Activated CD8-positive, alpha-beta memory T cell treated with anti-CD3 and anti-CD28 coated beads, Interleukin-2, amount 50 U/mL, for 48 hours (primary cell): ENCODE data around the gene ZNF652.
"Not testable (repeated sequence)": the region's sequence is repeated elsewhere in the genome, so short reads cannot be mapped to it uniquely, and the experiment has no call there.

Source experiments
- DNase-seq: peaks from one replicate; pipeline ENCODE4 v3.0.0-alpha.2; 2020

The ZNF652 gene

DNA sequence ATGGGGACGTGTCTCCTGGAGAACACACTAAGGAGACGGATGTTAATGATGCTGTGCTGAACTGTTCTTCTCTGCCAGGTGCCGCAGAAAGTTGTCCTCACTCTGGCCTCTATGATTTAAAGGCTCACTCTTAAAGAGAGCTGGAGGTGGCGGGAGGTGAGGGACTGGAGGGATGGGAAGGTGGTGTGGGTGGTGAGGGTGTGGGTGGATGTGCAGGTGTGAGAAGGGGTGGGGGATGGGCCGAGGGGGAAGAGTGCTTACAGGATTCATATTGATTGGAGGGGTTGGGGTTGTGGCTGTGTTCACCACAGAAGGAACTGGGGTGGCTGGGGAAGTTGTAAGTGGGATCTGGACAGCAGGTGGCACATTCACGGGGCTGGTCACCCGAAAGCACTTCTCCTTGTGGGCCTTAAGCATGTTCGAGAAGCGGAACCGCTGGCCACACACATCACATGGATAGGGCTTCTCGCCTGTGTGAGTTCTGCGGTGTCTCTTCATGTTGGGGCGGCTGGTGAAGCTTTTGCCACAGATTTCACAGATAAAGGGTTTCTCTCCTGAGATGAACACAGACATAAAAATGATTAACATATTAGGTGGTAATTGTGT lies 63.6 kb downstream of the ZNF652 start:
- DNase-seq = no peak

DNA sequence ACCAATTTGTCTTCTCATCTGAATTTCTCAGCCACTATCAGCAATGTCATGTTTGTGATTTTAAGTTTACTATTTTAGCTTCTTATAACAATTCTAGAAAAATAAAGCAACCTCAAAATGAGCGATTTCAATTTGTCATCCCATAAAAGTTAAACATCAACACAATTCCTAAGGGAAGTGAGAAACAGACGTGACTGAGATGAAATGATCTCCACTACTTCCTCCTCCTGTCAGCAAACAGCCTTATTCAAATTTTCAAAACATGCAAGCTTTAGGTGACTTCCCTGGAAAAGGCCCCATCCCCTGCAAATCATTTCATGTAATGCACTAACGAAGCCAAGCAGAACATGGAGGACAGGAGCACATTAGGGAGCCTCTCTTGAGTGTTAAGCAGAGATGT lies 64.9 kb downstream of the ZNF652 start:
- no peak for DNase-seq

DNA sequence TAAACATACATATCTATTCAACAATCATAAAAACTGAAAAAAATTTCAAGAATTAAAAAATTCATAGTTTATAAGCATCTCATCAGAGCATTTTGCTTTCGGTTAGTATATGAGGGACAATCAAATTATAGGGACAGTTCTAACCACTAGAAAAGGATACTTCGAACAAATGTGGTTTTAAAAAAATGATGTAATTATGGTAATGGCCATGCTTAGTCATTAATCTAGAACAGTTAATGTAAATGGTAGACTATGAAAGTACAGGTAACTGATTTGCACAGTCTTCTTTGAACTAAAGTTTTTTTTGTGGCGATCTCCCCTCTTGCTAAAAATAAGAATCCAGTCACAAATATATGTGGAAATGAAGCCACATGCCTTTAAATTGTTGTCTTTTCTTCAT lies 67.9 kb downstream of the ZNF652 start:
- DNase-seq = no peak

DNA sequence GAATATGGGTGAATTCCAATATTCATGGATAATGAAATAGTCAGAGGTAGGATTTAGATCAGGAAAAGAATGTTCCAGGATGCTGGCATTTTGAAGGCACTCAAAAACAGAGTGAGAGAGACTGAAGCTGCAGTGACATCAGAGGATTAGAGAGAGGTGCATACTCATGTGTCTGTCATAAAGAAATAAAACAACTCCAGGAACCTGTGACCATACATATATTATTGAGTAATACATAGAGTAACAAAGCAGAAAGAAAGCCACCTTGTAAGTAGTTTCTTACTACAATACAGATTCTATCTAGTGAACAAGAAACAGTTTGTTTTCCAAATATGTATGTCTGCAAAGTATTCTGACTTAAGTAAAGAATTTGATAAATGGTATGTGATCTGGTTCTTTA lies 69.1 kb downstream of the ZNF652 start:
- DNase-seq = no peak

DNA sequence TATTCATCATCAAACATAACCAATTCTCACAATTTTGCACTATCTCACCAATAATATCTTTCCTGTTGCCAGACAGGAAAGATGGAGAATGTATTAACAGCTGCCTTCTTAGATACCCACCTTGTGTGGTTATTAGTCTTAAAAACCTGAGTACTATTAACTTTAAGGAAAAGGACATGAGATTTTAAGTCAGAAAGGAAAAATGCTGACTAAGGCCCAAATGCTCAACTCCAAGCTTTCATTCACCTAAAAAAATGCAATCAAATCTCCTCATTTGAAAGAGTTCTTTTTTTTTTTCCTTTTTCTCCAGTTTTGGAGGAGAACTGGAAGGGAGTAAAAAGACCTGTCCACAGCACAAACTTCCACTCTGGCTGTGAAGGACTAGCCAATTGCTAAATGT lies 70.1 kb downstream of the ZNF652 start:
- no peak for DNase-seq

DNA sequence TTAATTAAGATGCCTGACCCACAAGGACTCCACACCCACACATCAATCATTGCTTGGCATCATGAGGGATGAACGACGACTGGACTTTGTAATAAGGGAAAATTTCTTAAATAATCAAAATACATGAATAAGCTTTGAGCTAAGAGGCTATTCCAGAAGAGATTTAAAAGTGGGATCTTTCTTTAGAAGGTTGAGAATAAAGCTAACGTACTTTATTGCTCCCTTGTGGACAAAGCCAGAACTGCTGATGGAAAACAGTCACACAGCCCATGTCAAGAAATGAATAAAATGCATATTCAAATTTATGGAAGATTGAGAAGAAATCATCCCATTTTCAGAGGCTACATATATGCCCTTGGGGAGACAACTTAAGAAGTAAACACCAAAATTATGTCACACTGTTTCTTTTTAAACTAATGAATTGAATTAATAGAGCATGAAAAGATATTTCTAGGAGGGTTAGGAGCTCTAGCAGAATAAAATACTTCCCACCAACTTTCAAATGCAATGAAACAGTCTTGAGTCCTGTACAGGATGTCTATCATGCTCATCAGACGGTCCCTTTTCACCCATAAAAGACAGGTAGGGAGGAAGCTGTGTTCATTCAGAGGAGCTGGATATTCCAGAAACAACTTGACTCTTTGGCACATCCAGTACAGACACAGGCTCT lies 71.2 kb downstream of the ZNF652 start:
- DNase-seq = no peak

DNA sequence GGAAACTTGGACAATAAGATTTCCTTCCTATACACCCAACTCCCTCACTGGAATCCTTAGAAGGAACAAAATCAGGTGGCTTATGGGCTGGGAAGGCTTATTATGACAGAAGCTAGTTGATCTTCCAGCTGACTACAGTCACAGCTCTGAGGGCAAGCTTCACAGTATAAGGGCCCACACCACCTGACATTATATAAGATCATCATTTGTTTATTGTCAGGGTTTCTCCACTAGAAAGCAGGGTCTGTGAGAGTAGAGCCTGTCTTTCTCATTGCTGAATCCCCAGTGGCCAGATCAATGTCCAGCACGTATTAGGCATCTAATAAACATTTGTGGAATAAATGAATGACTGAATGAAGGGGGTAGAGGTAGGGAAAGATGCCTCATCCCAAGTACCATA lies 73.7 kb downstream of the ZNF652 start:
- DNase-seq = no peak

DNA sequence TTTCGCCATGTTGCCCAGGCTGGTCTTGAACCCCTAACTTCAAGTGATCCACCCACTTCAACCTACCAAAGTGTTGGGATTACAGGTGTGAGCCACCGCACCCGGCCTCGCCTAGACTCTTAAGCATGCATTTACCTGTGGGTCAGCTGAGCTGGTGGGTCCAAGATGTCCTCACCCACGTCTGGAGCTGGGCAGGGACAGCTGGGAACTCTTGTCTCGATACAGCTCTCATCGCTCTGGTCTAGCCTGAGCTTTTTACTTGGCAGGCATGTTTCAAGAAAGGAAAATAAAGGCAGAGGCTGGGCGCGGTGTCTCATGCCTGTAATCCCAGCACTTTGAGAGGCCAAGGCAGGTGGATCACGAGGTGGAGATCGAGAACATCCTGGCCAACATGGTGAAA lies 74.6 kb downstream of the ZNF652 start:
- no peak for DNase-seq

DNA sequence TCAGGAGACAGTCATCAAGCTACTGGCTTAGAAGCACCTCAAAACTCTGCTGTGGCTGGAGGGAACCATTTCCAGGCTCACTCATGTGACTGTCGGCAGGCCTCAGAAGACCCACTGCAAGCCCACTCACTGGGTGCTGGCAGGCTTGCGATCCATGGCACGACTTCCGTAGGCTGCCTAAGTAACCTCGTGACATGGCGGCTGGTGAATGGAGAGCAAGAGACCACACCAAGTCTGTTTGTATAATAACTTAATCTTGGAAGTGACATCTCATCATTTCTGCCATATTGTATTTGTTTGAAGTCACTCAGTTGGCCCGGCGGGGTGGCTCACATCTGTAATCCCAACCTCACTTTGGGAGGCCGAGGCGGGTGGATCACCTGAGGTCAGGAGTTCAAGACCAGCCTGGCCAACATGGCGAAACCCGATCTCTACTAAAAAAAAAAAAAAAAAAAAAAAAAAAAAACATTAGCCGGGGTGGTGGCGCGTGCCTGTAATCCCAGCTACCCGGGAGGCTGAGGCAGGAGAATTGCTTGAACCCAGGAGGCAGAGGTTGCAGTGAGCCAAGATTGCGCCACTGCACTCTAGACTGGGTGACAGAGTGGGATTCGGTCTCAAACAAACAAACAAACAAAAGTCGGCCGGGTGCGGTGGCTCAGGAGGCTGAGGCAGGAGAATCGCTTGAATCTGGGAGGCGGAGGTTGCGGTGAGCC lies 75.6 kb downstream of the ZNF652 start:
- not testable (repeated sequence) for DNase-seq

DNA sequence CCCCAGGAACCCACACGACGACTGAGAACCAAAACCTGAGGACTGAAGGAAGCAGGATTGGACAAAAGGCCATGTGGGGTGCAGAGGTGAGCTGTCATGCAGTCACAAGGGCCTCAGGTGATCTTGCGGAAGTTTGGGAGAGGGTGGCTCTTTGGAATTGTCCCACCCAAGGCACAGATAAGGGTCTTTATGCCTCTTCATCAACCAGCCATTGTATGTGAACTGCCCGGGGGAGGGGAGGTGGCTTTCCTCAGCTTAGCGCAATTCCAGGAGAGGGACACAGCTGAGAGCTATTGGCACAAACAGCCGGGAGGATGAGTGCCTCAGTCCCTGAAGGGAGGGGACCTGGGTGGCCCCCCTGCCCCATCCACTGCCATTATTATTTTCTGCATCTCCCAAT lies 76.3 kb downstream of the ZNF652 start:
- DNase-seq = no peak

DNA sequence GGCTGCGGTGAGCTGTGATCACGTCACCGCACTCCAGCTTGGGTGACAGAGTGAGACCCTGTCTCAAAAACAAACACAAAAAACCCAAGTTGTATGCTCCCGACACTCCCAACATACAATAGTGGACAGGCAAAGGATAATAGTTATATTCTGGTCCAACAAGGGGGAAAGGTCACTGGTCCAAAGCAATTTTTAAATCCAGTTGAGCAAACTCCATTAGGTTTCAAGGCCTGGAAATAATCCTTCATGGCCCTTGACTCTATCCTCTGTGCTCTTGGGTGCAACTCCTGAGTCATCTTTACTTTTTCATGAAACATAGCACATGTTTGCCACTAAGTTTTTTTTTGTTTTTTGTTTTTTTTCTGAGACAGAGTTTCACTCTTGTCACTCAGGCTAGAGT lies 81.1 kb downstream of the ZNF652 start:
- DNase-seq = no peak

DNA sequence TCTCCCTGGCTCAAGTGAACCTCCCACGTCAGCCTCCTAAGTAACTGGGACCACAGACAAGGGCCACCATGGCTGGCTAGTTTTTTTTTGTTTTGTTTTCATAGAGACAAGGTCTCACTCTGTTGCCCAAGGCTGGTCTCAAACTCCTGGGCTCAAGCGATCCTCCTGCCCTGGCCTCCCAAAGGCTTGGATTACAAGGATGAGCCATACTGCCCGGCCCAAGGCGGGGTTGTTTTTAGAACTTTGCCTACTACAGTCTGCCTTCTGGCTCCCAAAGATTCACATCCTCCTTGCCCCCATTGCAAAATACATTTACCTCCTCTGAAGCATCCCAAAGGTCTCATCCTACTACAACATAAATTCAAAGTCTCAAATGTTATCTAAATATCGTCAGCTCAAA lies 82.0 kb downstream of the ZNF652 start:
- no peak for DNase-seq

DNA sequence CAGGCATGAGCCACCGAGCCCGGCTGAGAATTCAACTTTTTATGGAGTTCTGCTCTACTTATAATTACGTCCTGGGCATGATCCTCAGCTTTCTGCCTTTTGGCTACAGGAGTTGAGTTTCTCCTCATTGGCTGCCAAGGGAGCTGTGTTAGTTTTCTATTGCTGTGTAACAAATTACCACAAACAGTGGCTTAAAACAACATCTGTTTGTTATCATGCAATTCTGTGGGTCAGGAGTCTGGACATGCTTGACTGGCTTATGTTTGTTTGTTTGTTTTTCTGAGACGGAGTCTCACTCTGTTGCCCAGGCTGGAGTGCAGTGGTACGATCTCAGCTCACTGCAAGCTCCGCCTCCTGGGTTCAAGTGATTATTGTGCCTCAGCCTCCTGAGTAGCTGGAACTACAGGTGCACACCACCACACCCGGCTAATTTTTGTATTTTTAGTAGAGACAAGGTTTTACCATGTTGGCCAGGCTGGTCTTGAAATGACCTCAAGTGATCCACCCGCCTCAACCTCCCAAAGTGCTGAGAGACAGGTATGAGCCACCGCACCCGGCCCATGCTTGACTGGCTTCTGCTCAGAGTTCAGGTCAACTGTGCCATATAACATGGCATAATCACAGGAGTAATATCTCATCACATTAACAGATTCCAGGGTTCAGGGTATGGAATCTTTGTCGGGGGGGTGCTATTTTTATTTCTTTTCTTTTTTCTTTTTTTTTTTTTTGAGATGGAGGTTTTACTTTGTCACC lies 82.6 kb downstream of the ZNF652 start:
- DNase-seq = not testable (repeated sequence)

DNA sequence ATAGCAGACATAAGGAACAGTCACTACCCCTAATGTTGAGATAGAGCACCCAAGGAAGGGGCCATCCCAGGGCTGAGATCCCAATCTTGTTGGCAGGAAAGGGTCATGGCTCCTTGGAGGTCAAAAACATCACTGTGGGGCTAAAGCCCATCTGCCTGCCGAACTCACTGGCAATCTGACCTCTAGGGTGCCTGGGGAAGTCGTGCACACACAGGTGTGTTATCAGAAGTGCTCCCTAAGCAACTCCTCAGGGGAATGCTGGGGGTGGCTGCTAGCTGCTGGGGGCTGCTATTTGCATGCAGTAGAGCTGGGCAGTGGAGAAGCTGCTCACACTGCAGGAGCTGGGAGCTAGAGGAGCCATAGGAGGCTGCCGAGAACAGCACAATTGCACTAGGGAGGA lies 84.0 kb downstream of the ZNF652 start:
- no peak for DNase-seq

DNA sequence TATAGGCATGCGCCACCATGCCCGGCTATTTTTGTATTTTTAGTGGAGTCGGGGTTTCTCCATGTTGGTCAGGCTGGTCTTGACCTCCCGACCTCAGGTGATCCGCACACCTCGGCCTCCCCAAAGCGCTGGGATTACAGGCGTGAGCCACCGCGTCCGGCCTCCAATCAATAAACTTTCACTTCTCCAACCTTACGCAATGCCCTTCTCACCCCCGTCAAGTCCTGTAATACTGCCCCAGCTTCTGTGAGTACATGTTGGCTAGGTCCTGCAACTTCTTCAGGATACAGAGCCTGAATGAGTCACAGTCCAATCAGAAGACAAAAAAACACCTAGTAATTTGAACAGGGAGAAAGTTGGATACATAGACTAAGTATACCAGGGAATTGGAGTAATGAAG lies 84.4 kb downstream of the ZNF652 start:
- DNase-seq = no peak

DNA sequence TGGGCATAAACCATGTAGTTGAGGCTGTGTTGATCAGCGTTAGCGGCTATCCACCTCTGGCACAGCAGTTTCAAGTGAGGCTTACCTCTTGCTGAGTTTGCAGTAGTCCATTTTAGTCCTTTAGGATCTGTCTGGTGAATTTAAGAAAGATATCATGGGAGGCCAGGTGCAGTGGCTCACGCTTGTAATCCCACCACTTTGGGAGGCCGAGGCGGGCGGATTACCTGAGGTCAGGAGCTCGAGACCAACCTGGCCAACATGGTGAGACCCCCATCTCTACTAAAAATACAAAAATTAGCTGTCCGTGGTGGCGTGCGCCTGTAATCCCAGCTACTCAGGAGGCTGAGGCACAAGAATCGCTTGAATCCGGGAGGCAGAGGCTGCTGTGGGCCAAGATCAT lies 86.1 kb downstream of the ZNF652 start:
- DNase-seq = not testable (repeated sequence)

DNA sequence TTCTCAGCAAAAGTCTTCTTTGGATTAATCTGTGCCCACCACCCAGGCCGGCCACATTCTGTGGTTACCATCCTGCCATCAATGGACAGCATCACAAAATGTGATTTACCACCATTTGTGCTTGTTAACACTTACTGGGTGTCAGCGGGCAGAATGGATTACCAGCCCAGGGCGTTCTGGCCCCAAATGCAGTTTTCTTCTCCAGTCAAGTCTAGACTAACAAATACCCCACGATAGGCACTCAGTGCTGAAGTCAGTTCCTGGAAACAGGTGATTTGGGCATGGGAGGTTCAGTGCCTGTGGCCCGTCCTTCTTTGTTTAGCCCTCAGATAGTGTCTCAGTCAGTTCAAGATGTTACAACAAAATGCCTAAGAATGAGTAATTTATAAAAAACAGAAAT lies 92.7 kb downstream of the ZNF652 start:
- DNase-seq = no peak

DNA sequence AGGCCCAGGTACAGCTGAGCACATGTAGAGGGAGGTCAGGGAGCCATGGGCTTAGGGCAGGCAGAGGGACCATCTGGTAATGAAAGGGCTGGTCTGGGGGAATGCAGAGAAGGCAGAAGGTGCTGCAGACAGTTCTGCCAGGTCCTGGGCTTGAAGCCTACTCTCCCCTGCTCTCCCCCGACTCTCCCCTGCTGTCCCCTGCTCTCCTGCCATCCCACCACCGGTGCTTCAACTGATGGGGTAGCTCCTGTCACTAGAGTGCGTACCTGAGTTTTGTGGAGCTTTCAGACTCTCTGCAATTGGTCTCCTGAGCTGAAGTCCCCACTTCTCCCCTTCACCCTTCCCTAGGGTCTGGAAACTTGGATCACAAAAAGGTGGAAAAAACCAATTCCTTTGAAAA lies 94.1 kb downstream of the ZNF652 start:
- no peak for DNase-seq

DNA sequence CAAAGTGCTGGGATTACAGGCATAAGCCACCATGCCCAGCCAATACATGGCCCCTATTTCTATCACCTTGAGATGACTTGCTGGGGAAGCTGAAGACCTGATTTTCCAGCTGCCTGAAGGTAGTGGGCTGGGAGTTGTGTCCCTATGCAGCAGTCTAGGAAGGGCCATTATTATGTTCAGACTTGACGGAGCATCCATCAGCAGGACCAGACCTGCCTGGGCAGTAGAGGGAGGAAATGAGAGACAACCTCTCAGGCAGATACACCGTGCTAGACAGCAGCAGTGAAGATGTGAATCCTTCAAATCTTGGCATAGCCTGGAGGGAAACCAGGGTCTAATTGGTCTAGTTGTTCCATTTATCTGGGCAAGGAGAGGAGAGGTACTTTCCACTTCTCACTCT lies 95.8 kb downstream of the ZNF652 start:
- DNase-seq = no peak

DNA sequence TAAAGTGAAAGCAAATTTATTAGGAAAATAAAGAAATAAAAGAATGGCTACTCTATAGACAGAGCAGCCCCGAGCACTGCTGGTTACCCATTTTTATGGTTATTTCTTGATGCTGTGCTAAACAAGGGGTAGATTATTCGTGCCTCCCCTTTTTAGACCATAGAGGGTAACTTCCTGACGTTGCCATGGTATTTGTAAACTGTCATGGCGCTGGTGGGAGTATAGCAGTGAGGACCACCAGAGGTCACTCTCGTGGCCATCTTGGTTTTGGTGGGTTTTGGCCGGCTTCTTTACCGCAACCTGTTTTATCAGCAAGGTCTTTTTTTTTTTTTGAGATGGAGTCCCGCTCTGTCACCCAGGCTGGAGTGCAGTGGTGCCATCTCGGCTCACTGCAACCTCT lies 100.5 kb downstream of the ZNF652 start:
- DNase-seq = not testable (repeated sequence)

DNA sequence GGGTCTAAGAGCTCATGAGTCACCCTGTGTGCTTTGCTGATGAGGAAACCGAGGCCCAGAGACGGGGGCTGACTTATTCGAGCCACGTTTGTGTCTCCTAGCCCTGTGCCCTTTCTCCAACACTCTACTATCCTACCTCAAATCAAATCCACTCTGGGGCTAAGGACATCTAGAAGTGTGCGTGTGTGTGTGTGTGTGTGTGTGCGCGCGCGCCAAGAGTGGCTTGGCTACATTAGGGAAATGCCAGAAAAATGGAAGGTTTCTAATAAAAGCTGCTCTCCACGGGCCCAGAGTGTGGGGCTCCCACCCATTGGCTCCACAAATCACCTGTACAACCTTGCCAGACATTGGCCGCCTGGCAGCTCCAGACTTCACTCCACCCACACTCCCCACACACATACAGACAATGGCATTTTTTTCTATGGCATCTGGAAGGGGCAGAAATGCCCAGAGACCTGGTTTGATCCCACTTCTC lies 101.2 kb downstream of the ZNF652 start:
- no peak for DNase-seq

DNA sequence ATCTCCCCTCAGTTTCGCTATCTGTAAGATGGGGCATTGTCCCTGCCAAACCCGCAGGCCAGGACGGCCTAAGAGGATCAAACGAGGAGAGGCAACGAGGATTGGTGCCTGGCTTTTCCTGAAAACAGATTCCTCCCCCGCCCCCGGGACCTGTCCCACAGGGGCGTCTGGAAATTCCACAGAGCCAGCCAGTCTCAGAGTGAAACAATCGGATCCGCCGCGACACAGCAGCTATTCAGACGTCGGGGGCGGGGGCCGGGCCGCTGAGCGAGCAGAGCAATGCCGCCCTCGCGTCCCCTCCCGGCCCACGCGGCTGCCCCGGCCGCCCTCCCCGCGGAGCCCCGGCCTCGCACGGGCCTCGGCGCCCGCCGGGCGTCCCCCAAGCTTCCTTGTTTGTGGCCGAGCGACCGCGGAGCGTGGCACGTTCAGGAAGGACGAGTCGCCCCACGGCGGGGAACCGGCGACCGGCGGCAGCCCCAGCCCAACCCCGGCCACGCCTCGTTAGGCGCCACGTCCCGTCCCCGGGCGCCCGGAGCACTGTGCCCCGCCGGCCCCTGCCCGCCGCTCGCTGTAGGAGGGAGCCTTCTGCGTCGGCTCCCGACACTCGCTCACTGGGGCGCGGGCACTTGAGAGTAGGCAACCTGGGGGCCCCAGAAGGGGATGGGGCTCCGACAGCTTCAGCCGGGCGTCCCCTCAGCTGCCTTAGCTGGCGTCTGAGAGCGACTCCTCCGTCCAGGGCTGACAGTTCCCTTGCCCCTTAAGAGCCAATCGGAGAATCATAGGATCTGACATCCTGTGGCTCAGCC lies 101.8 kb downstream of the ZNF652 start:
- DNase-seq = peak; percentile 78

DNA sequence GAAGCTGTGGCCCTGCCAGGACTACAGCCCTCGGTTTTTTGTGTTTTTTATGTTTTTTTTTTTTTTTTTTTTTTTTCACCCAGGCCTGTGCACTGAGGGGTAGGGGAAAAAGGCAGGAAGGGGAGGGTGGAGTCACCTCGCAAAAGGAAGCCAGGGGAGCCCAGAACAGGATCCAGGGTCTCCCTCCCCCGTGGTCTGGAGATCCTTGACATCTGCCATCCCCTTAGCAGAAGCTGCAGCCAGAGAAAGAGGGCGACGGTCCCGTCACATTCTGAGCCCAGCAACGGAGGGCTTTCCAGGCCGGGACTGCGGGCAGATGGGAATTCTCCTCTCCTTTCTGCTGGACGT lies 102.4 kb downstream of the ZNF652 start:
- no peak for DNase-seq
